SK-N-SH (cell line): ENCODE data around the gene EMCN.

Source experiments
- CTCF ChIP-seq: fragments of 200-600 bp; sonication (generic); IDR thresholded peaks from 2 replicates; pipeline ENCODE4 v1.6.1; 2017; ENCODE audit warnings: antibody characterized with exemption, mild to moderate bottlenecking, moderate library complexity
- EP300 ChIP-seq, 2 experiments: IDR thresholded peaks; 2 replicates each; pipeline versions ENCODE4 v1.4.0 to v1.6.1; 2012; ENCODE audit warnings: borderline replicate concordance in 1 of 2, low read depth in 1 of 2, low read length in 1 of 2
- FOSL2 ChIP-seq: IDR thresholded peaks from 2 replicates; pipeline ENCODE4 v1.4.0; 2012; ENCODE audit warnings: low read depth, mild to moderate bottlenecking, moderate library complexity, borderline replicate concordance
- FOXM1 ChIP-seq: IDR thresholded peaks from 2 replicates; pipeline ENCODE4 v1.4.0; 2012; ENCODE audit warnings: low read depth, mild to moderate bottlenecking
- JUND ChIP-seq: IDR thresholded peaks from 2 replicates; pipeline ENCODE4 v1.4.0; 2012
- POLR2AphosphoS5 ChIP-seq: IDR thresholded peaks from 2 replicates; pipeline ENCODE4 v1.6.1; 2012; ENCODE audit warnings: low read depth, low read length
- RAD21 ChIP-seq: IDR thresholded peaks from 2 replicates; pipeline ENCODE4 v1.6.1; 2012; ENCODE audit warnings: mild to moderate bottlenecking, low read length
- SIN3A ChIP-seq: IDR thresholded peaks from 2 replicates; pipeline ENCODE4 v1.6.1; 2012; ENCODE audit warnings: low read depth, mild to moderate bottlenecking, low read length, moderate library complexity, borderline replicate concordance
- TAF1 ChIP-seq: IDR thresholded peaks from 2 replicates; pipeline ENCODE4 v1.6.1; 2012; ENCODE audit warnings: low read depth, mild to moderate bottlenecking, low read length, moderate library complexity, borderline replicate concordance
- TCF12 ChIP-seq: IDR thresholded peaks from 2 replicates; pipeline ENCODE4 v1.4.0; 2012
- USF2 ChIP-seq: fragments of 150-350 bp; IDR thresholded peaks from 2 replicates; pipeline ENCODE4 v1.6.1; 2017; ENCODE audit warnings: antibody characterized with exemption, low read length, low read depth, borderline replicate concordance
- YY1 ChIP-seq: IDR thresholded peaks from 2 replicates; pipeline ENCODE4 v1.4.0; 2012; ENCODE audit warnings: low read depth, mild to moderate bottlenecking

GRCh38 chr4:100548200-100548560, 30.4 kb upstream of the EMCN start:
- no peak for TF ChIP-seq FOXM1
- TF ChIP-seq JUND: no peak
- TF ChIP-seq CTCF: no peak
- no peak for TF ChIP-seq TCF12
- TF ChIP-seq SIN3A: no peak
- no peak for TF ChIP-seq FOSL2
- no peak for TF ChIP-seq YY1
- no peak for TF ChIP-seq USF2
- no peak for TF ChIP-seq POLR2AphosphoS5
- TF ChIP-seq EP300 (IDR thresholded peaks at IDR 0.05; ENCODE audit: borderline replicate concordance in 1 of 2, low read depth in 1 of 2, low read length in 1 of 2): no peak
- no peak for TF ChIP-seq RAD21
- TF ChIP-seq TAF1: no peak
